DMS 273 (cell line): ENCODE data around the gene TMPRSS2.

ENCODE experiments used
- DNase-seq: peaks from one replicate; lab custom pipeline; 2025; ENCODE audit not compliant: unreplicated experiment; lab: John Stamatoyannopoulos, UW

Gene TMPRSS2

DNA sequence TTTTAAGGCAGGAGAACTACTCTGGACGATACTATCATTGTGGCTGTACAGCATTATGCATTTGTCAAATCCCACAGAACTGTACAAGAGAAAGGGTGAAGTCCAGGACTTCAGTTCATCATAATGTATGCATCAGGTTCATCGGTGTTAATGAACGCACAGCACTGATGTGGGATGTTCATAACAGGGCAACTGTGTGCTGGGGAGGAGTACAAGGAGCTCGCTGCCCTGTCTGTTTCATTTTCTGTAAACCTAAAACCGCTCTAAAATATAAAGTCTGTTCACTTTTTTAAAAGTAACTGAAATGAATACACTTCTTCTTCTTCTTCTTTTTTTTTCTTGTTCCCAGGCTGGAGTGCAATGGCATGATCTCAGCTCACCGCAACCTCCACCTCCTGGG is 25.0 kb downstream of the TMPRSS2 start:
- DNase-seq = no peak

DNA sequence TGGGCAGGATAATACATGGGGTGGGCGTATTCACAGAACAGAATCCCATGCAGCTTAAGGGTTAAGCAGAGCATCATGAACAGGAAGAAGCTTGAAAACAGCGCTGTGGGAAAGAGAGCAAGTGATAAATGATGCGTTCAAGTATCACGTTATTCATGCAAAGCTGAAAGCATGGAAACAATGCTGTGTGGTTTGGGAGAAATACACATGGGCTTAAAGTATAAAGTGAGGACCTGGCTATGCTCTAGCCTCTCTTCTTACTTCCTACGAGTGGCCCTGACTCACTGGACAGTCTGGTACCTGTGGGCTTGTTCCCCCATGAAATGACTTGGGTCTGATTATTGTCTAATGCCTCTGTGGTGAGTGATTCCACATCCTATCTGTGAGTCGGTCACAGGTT is 25.7 kb downstream of the TMPRSS2 start:
- no peak for DNase-seq

DNA sequence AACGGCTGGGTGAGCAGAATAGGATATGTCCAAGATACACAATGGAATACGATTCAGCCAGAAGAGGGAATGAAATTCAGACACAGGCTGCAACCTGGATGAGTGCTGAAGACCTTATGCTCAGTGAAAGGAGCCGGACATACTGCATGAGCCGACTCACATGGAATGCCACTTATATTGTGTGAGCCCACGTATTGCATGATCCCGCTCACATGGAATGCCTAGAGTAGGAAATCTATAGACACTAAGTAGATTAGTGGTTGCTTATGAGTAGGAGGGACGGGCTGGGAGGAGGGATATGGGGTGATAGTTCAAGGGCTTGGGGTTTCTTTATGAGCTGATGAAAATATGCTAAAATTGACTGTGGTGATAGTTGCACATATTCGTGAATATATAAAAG is 26.8 kb downstream of the TMPRSS2 start:
- no peak for DNase-seq

DNA sequence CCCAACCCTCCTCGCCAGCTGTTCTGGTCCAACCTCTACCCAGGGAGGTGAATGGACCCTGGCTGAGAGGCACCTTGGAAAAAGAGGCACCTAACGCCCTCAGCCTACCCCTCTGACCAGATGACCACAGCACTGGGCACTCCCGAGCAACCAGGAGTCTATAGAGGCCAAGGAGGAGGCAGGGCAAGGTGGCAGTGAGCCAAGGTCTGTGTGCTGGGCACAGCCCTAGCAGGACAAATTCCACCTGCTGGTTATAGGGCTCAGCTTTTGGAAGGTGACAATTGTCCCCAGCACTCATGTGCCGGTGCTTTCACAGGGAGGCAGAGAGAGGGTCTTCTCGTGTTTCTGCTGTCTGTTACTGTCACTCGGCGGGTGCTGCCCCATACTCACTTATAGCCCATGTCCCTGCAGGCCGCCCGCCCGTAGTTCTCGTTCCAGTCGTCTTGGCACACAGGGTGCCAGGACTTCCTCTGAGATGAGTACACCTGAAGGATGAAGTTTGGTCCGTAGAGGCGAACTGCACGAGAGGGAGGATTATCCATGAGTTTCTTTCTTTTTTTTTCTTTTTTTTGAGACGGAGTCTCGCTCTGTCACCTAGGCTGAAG is 27.8 kb downstream of the TMPRSS2 start:
- DNase-seq = no peak

GRCh38 chr21:41479686-41480085 is 28.3 kb downstream of the TMPRSS2 start:
- no peak for DNase-seq

- DNase-seq = no peak
Observed at GRCh38 chr21:41478319-41479177, 29.4 kb downstream of the TMPRSS2 start.

DNA sequence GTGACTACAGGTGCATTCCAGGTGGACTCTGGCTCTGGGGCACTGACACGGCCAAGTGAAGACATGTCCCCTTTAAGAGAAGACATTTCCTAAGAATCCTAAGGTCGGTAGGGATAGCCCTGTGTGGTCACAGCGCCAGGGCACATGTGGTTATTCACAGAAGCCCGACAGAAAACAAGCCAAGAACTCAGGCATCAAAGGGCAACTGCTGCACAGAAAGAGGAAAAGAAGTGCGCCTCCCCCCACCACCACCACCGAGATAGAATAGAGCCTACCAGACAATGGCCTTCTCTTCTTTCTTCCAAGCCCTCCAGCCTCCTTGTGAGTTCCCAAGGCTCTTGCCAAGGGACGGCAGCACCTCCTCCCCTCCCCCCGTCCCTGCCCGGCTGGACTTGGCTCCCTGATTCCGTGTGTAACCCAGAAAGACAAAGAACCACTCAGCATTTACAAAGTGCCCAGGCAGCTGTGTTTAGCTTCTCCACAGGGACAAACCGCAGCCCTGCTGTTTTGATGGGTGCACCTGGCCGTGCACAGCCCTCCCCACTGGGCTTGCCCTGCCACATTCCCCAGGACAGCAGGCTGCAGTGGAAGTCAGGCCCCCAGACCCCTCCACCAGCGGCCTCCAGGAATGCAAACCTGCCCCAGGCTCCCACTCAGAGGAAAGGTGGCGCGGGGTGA is 30.2 kb downstream of the TMPRSS2 start:
- no peak for DNase-seq

DNA sequence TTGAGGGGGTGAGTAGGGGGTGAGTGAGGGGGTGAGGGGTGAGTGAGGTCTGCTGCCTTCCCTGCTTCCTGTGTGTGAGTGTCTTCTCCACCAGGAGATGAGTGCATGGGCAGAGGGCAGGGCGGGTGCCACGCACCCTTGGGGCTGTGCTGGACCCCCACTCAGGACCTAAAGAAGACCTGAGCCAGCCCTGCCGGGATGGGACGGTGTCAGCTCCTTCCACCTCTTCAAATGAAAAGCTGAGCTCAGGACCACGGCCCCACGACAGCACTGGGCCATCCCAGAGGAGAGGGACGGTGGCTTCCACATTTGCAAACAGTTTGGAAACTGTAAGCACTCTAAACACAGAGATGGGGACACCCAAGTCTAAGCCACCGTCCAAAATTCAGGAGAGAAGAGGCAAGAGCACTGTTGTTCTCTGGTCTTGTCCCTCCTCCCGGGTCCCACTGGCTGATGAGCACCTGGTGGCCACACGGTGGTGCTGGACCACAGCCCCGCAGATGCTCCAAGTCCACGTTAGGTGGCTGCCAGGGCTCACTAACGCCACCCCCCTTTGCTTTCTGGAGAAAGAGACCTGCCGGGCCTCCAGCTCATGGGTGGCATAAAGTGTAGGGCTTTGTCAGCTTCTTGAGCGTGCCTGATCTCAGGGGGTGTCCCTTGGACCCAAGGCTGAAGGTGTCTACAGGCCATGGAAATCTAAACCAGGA is 32.1 kb downstream of the TMPRSS2 start:
- DNase-seq = no peak

GRCh38 chr21:41472753-41473548 is 35.0 kb downstream of the TMPRSS2 start:
- no peak for DNase-seq

DNA sequence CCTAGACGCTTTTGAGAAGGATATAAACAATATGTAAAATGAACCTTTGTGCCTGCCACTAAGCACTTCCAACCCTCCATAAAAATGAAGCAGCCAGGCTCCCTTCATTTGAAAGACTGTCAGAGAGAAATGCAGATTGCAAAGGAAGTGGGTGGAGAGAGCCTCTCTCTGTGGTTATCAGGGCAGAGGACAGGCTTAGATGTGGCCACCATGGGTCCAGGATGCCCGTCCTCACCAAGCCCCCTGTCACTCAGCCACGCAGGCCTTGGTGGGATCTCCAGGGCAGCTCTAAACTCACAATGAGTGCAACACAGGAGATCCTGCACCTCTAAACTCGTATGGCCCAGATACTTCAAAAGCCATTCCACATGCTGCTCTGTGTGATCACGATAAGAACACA is 37.9 kb downstream of the TMPRSS2 start:
- no peak for DNase-seq

DNA sequence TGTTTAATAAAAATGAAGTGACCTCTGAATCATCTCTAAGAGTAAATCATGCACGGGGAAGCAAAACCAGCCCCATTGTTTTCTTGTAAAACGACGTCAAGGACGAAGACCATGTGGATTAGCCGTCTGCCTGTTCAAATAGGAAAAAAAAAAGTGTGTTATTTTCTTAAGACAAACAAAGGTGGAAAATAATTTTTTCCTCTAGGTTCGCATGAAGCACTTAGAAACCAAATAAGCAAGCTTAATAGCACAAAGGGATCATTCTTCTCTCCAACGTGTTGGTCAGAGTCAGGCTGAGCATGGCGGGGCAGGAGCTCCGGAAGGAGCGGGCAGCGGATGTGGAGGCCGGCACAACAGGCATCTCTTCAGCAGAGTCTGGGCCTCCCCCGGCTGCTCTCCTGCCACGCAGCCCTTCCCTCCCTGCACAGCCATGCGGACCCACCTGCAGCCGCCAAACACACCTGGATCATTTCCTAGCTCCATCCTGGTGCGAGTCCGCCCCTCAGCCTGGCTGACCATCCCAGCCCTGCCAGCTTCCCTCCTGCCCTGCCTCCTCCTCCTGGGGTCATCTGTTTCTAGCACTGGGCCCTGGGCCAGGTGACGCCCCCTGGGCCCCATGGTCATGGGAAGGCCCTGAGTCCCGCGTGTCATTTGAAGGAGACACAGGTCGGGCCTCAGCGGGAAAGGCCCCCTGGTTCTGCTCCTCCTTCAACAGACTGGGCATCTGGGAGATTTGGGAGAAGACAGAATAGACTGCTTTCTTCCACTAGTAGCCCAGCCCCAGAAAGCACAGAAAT is 41.7 kb downstream of the TMPRSS2 start:
- no peak for DNase-seq

DNA sequence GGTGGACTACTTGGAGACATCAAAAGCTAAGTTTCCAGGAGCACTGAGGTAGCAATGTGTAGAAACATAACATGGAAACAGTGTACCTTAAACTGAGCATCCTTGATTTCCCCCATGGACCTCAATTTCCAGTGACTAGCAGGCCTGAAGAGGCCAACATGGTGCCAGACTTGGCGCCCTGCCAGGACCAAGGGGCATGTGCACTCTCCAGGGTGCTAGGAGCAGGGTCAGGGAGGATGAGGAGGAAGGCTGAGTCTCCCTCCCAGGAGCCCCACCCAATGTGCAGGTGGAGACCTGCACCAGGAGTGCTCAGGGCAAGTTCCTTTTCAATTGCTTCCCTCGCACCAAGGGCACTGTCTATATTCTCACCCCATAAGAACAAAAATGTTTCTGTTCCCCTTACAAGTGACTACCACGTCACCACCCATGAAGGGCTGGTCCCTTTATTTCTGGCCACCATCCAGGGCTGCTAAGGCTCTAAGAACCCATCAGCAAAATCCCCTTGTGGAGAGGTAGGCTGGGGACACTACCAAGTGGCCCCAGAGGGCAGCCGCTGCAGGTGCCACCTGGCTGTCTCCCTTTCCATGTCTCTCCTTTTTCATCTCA is 42.7 kb downstream of the TMPRSS2 start:
- no peak for DNase-seq

DNA sequence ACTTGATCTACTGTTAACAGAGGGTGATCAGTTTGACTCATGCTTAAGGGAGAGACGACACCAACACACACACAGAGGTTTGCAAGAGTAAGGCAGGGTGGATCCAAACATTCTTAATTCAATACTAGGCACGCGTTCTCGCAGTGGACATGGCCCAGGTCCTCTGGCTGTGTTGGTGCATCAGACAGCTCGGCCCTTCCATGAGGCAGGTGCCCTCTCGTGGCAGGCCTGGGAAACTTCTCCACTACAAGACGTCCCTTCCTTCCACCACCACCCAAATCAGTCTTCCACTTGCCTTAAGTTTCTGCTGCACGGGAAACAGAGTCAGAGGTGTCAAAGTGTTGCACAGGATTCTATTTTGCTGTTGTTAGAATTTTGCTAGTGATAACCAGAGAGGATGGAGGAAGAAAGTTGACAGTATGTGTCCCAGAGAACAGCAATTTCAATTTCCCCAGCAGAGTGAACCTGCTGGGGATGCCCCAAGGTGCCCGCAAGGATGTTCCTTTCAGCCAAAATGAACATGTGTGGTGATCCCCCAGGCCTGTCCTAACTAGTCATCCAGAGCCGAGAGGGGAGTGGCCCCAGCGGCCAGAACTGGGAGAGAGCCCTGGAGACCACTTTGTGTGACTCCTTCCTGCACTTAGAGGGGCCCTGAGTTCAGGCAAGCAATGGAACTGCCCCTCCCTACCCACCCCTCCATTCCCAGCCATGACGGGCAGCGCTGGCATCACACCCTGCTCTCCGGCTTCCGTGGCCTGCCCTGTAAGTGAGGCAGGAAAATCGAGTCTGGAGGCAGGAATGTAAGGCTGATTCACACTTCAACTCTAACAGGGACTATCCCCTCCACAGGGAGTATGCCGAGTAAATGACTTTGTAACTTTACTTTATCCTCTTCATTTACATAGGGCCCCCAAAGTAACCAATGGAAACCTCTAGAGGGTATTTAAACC is 47.1 kb downstream of the TMPRSS2 start:
- DNase-seq = peak; percentile 68

GRCh38 chr21:41459884-41460534 is 47.9 kb downstream of the TMPRSS2 start:
- DNase-seq = no peak

DNA sequence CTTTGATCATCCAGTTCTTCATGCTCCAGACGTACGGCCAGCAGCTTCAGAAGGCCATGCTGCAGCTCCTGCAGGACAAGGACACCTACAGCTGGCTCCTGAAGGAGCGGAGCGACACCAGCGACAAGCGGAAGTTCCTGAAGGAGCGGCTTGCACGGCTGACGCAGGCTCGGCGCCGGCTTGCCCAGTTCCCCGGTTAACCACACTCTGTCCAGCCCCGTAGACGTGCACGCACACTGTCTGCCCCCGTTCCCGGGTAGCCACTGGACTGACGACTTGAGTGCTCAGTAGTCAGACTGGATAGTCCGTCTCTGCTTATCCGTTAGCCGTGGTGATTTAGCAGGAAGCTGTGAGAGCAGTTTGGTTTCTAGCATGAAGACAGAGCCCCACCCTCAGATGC is 49.4 kb downstream of the TMPRSS2 start:
- DNase-seq = no peak

- no peak for DNase-seq
Observed at GRCh38 chr21:41458121-41458520, 49.8 kb downstream of the TMPRSS2 start.

- DNase-seq = no peak
Observed at GRCh38 chr21:41453761-41454160, 54.2 kb downstream of the TMPRSS2 start.

DNA sequence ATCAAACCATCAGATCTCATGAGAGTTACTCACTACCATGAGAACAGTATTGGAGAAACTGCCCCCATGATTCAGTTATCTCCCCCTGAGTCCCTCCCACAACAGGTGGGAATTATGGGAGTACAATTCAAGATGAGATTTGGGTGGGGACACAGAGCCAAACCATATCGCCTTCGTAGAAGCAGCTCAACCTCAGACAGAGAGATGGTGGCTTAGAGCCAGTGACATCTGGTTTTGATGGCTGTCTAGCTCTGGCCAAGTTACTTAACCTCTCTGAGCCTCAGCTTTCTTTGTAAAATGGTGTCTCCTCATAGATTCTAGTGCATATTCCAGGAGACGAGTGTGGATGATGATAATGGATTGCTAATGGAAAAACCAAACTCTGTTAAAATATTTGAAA is 54.8 kb downstream of the TMPRSS2 start:
- DNase-seq = no peak
